ENCODE data around the gene FNDC8.
"Not testable (repeated sequence)": the region's sequence is repeated elsewhere in the genome, so short reads cannot be mapped to it uniquely, and the experiment has no call there.

Gene FNDC8

GRCh38 chr17:35094902-35095301, 26.5 kb upstream of the FNDC8 start:
- DNase-seq: no peak

DNA sequence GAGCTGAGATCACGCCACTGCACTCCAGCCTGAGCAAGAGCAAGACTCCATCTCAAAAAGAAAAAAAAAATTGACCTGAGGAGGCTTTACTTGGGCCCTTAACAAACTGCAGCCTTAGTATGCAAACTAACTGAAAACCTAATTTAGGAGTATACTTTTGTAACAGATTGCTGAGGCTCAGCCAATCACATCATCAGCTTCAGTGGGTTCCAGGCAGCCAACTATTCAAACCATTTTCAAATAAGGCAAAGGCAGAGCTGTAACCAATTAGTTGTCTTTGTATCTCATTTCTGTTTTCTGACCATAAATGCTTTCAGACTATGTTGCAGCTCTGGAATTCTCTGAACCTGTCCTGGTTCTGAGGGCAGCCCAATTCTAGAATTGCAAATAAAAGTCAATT, 25.7 kb upstream of the FNDC8 start:
- no peak for DNase-seq

DNA sequence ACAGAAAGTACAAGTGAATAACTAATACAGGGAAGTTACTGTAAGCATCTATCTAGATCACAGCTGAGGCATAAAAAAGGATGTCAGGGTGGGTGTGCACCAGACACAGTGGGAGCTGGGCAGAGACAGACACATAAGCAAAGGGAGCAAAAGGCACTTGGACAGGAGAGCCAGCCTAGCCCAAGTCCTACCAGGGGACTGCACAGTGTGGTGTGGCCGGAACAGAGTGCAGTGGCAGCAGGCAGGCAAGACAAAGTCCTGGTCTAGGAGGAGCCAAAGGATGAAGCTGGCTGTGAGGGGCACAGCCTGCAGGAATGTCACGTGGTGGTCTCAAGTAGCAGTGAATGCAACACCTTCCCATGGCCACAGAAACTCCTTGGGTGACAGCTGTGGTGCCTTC, 23.6 kb upstream of the FNDC8 start:
- DNase-seq: no peak

GRCh38 chr17:35099908-35100307, 21.5 kb upstream of the FNDC8 start:
- no peak for DNase-seq

GRCh38 chr17:35101036-35101435, 20.4 kb upstream of the FNDC8 start:
- DNase-seq: no peak

- no peak for DNase-seq
These were observed 19.7 kb upstream of the FNDC8 start for GRCh38 chr17:35101725-35102124.

DNA sequence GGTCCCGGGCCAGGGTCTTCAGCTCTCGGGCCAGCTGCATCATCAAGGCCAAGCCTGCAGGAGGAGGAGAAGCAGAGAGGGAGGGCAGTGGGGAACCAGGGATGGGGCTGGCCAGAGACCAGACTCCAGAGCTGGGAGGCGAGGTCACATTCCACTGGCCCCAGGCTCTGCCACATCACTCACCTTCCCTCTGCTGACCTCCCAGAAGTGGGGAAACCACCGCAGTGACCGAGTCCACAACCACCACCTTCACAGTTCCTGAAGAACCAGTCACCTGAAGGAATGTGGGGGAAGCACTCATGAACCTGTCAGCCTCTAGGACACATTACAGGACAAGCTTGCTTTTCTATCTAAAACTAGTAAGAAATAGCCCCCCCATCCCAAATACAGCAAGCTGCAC, 18.1 kb upstream of the FNDC8 start:
- DNase-seq: no peak

- no peak for DNase-seq
These were observed 16.5 kb upstream of the FNDC8 start for GRCh38 chr17:35104844-35105450.

DNA sequence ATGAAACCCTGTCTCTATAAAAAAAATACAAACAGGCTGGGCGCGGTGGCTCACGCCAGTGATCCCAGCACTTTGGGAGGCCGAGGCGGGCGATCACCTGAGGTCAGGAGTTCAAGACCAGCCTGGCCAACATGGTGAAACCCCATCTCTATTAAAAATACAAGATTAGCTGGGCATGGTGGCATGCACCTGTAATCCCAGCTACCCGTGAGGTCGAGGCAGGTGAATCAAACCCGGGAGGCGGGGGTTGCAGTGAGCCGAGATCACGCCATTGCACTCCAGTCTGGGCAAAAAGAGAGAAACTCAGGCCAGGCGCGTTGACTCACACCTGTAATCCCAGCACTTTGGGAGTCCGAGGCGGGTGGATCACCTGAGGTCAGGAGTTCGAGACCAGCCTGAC, 10.6 kb upstream of the FNDC8 start:
- not testable (repeated sequence) for DNase-seq

- no peak for DNase-seq
These were observed 4.6 kb upstream of the FNDC8 start for GRCh38 chr17:35116845-35117244.

GRCh38 chr17:35117984-35118383, 3.4 kb upstream of the FNDC8 start:
- peak in 6 of 56 donors; percentile 1 to 14 (median 6) for DNase-seq

DNA sequence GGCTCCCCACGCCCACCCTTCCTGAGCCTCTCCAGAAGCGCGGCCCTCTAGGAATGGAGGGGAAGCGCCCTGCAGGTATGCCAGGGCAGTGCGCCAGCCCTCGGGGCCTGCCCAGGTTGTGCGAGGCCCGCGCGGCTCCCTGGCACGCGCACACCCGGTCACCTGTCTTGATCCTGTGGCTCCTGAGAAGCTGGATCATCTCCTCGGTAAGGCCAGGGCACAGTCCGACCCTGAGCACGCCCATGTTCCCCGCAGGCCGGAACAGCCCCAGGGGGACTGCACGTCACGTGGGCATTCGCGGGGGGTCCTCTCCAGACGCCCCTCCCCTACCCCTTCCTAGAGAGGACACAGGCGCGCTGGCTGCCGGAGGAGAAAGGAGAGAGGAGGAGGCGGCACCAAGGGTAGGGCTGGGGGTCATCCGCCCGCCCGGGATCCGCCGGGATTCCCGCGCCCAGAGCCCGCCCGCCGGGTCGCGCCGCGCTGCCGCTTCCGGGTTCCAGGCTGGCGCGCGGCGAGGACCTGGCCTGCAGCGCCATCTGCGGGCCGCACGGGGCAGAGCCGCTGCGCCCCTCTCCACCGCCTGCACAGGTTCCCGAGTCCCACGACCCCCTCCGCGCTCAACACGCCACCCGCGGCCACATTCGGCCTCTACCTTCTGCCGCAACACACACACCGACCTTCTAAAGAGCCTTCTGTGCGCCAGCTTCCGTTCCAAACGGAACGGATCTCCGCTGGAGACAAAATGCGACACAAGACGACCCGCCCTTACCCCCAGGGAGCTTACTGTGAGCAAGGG, 1.8 kb upstream of the FNDC8 start, which contains the start of gene RAD51D:
TSS of gene RAD51D (minus strand) at position 491 of the 796 bp plus-strand sequence. CDS start at position 244, 247 bp downstream.
- peak in 52 of 56 donors; percentile 4 to 80 (median 54) for DNase-seq

DNA sequence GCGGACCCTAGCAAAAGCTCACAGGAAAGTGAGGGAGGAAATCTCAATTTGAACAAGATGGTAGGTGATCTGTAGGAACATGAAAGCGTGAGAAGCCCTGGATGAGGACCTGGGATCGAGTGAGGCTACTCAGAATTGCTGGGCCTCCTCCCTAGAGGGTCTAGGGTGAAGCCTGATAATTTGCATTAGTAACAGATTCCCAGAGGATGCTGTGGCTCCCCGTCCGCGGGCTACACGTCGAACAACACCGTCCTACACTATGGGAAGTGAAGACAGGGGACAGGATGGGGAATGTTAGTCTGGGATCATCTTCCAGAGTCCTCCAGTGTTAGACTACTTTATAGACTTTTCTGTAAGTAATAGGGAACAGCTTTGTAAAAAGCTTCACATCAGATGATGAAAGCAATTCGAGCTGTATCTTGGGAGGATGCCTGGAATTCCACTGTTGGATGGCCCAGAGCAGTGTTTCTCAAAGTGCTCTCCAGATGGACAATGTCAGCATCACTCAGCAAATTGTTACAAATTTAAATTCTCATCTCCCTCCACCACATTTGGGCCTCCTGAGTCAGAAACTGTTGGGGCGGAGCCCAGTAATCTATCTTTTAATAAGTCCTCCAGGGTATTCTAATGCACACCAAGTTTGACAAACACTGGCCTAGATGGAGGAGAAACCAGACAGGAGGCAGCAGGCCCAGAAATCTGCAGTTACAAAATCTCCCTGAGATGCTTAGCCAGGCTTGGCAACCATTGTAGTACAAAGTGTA, 6.5 kb downstream of the FNDC8 start:
- no peak for DNase-seq

GRCh38 chr17:35129154-35129972, 7.9 kb downstream of the FNDC8 start:
- DNase-seq: no peak

DNA sequence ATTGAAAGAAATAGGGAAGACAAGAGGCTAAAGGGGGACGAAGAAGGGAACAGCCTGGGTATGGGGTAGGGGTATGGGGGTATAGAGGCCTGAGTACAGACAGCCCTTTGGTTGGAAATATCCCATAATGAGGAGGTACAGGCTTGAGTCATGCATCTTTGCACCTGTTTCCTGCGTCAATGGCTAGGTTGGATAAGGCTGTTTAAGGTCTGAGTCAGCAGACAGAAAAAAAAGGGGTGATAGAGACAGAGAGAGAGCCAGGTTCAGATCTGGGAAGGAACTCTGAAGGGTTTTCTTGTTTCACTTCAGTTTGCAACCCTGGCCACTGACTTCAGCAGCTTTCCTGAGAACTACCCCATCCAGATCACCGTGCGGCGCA, 8.5 kb downstream of the FNDC8 start:
- no peak for DNase-seq

GRCh38 chr17:35130392-35130791, 9.0 kb downstream of the FNDC8 start:
- no peak for DNase-seq

DNA sequence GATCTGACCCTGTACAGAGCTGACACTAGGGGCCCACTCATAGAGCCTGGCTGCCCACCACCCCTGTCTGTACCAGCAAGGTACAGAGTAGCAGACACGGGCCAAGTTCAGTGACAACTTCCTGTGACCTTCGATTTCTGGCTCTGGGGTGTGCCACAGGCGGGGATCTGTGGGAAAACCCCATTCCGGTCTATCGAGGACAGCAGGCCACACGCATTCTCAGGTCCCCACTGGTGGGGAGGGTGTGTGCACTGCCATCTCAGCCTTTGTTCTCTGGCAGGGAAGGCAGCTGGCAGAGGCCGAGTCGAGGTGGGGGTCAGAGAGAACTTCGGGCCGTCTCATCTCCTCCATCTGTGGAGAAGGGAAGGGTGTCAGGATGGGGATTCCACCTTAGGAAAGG, 10.7 kb downstream of the FNDC8 start:
- no peak for DNase-seq

- no peak for DNase-seq
These were observed 11.6 kb downstream of the FNDC8 start for GRCh38 chr17:35132816-35133550.

DNA sequence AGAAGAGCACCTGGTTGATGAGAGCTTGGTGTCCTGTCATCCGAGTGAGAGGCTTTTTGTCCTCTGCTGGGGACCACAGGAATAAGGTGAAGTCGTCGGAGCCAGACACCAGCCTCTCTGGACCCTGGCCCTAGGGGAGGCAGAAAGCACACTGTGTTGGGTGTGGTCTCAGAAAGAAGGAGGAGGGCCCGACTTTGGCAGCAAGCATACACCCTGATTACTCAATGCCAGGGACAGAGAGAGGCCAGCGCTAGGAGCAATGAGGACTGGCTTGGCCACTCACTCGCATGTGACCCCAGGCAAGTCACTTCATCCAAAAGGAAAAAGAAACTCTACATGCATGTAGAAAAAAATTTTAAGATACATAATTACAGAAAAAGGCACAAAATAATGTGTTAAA, 13.9 kb downstream of the FNDC8 start:
- no peak for DNase-seq

DNA sequence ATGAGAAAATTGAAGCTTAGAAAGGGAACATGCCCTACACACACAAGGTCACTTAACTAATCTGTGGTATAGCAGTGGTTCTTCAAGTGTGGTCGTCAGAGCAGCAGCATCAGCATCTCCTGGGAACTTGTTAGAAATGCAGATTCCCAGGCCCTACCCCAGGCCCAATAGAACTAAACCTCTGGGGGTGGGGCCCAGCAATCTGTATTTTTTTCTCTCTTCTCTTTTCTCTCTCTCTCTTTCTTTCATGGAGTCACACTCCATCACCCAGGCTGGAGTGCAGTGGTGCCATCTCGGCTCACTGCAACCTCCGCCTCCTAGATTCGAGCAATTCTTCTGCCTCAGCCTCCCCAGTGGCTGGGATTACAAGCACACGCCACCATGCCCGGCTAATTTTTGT, 16.8 kb downstream of the FNDC8 start:
- no peak for DNase-seq

All from amygdala (tissue), 56 donors.